ENCODE results near the gene TCEANC.
A peak's percentile ranks its signal among the peaks of the same experiment; 100 is the strongest.
"Not testable (repeated sequence)": the region's sequence is repeated elsewhere in the genome, so short reads cannot be mapped to it uniquely, and the experiment has no call there.

TCEANC gene

GRCh38 chrX:13659063-13659462, 6.1 kb downstream of the TCEANC start:
- peak; percentile 59 for DNase-seq

GRCh38 chrX:13661735-13662288, 8.9 kb downstream of the TCEANC start:
- DNase-seq: no peak

GRCh38 chrX:13662355-13662791, 9.4 kb downstream of the TCEANC start:
- no peak for DNase-seq

DNA sequence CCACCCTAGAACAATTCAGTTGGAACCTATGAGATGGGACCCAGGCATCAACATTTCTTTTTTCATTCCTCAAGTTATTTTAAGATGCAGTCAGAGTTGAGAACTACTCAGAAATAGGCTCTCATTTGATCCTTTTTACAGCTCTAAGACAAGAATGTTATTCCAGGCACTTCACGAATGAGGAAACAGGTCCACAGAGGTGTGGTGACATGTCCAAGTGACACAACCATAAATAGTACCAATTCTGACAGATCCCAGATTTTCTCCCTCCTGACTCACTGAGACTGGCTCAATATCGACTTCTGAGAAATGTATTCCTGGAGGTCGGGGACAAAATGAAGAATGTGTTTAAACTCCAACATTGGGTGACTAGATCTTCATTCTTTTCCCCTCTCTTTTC, 11.1 kb downstream of the TCEANC start:
- no peak for DNase-seq

DNA sequence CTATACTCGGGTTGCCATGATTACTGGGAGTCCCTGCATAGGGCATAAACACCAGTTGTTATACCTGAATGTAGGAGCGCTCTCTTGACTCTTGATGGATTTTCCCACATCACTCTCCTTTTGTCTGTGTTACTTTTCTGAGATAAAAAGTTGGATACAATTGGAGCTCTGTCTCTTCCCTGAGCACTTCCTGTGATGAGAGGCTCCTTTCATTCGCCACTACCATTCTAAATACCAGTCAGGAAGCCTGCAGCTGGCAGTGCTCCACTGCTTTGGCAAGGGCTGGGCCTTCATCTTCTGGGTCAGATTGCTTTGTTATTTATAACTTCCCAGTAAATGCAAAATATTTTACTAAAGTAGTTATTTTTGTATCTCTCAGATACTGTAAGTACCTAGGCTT, 13.9 kb downstream of the TCEANC start:
- peak; percentile 13 for DNase-seq

DNA sequence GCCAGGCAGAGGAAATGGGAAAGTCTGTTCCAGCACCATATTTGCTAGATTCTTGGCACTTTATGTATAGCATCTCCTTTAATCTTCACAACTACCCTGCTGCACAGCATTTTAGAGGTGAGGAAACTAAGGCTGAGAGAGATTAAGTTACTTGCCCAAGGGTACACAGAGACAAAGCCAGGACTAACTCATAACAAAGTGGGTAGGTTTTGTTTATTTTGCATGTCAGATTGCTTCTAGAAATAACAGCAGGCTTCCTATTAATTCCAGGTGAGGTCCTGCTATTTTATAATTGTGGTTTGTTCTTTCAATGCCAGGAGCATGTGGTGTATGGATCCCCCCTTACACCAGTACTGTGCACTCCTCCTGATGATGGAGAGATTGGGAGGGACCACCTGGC, 15.0 kb downstream of the TCEANC start:
- no peak for DNase-seq

DNA sequence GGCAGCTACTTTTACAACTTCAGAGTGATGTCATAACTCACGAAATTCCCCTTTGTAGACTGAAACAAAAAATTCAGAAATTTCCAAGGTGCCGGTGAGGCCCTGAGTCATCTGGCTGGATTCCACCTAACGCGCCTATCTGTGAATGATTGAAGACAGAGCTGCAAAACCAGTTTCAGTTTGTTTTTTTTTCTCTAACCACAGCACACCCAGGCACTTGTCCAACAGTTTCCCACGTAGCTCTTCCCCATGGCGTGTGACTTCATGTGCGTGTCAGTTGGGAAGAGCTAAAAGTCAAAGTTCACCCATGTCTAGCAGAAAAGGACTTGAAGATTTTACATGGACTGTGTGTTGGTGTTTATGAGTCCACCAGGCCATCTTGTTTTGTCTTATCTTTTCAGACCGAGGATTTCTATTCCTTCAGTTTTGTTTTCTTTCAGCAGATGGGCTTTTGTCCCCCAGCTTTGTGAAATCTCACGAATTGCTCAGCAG, 16.4 kb downstream of the TCEANC start:
- DNase-seq: peak; percentile 85

DNA sequence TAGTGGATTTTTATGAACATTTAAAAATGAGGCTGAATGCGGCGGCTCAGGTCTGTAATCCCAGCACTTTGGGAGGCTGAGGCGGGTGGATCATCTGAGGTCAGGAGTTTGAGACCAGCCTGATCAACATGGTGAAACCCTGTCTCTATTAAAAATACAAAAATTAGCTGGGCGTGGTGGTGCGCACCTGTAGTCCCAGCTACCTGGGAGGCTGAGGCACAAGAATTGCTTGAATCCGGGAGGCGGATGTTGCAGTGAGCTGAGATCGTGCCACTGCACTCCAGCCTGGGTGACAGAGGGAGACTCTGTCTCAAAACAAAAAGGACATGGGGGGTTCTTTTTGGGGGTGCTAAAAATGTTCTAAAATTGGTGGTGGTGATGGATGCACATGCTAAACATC, 16.8 kb downstream of the TCEANC start:
- not testable (repeated sequence) for DNase-seq

DNA sequence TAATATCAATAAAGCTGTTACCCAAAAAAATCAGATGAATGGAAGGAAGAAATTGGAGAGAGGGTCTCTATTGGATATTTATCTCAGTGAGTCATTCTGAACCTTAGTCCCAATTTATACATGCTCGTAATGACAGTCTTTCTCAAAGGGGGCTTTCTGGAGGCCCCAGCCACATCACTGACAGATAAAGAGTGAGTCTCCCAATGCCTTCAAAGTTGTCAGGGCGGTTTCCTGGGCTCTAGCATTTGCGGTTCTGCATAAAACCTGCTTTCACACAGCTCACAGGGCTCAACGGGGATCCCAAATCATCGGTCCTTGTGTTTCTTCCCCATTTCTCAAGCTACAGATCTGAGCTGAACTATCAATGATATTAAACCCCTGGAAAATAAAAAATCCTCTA, 17.3 kb downstream of the TCEANC start:
- no peak for DNase-seq

- DNase-seq: no peak
Measured at GRCh38 chrX:13673016-13673415, 20.1 kb downstream of the TCEANC start.

DNA sequence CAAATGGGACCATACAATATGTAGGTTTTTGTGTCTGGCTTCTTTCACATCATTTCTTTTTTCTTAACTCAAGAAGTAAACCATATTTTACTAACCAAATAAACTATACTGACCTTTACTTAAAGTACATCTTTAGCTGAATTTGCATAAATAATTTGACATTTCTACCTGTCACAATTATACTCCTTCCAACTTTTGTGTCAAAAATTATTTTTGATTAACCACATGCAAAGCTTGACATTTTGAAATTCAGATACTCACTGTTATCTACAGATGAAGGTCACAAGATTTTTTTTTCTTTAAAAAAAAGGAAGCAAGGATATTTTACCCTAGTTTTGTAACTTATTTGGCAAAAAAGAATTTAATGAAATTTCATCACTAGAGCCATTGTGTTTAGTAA, 23.9 kb downstream of the TCEANC start:
- no peak for DNase-seq

DNA sequence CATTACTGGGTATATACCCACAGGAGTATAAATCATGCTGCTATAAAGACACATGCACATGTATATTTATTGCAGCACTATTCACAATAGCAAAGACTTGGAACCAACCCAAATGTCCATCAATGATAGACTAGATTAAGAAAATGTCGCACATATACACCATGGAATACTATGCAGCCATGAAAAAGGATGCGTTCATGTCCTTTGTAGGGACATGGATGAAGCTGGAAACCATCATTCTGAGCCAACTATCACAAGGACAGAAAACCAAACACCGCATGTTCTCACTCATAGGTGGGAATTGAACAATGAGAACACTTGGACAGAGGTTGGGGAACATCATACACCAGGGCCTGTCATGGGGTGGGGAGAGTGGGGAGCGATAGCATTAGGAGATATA, 26.8 kb downstream of the TCEANC start:
- not testable (repeated sequence) for DNase-seq

- DNase-seq: no peak
Measured at GRCh38 chrX:13681595-13681994, 28.7 kb downstream of the TCEANC start.

DNA sequence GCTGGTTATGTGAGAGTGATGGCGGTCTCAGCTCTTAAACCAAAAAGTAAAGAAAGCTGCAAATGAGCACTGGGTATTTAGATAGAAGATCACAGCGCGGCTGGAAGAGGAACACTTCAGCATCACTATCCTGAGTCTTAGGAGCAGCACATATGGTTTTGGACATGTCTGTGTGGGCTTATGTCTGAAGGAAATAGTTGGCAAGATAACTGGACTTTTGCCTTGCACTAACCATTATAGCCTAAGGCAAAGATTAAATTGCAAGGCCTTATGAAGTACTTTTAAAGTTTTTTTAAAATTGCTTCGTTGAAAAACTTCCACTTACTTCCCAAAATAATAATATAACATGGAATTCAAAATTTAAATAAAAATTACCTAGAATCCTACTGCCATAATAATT, 31.4 kb downstream of the TCEANC start:
- DNase-seq: no peak

DNA sequence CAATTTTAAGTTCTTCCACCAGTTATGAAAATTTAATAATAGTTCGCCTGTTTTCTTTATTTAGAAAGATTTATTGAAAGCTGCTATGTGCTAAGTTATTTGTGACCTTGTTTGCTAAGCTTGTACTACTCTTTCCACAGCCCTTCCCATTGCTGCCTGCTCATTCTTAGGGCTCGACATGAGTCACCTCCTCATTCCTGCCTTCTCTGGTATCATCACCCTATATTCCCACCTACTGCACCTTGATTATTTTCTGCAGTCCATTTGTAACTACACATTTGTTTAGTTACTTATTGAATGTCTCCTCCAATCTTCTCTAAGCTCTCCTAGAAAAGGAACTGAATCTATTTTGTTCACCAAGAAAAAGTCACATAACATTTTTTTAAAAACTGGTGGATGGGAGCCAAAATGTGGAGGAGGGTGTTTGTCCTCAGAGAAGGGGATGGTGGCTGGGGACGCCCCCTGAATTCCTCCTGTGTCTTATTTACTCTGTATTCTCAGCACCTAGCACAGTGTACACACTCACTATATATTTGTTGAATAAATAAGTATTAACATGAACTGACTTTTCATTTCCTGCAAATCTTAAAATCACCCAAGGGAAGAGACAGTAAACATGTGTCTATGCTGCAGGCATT, 32.3 kb downstream of the TCEANC start:
- peak; percentile 55 for DNase-seq

DNA sequence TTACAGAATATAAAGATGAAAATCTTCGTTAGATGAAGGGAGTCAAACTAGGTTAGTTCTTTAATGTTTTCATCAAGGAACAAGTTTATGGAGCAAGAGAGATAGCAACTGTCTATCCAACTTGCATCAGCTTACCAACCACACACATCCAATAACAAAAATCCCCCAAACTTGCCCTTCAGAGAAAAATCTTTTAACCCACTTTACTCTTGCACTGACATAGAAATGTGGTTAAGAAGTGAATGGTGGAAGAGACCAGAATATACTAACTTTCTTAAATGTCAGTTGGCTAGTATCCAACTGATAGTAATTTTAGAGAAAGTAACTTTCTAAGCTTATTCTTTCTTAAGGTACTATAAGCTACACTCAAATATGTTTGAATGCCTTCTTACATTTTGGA, 34.3 kb downstream of the TCEANC start:
- DNase-seq: no peak

DNA sequence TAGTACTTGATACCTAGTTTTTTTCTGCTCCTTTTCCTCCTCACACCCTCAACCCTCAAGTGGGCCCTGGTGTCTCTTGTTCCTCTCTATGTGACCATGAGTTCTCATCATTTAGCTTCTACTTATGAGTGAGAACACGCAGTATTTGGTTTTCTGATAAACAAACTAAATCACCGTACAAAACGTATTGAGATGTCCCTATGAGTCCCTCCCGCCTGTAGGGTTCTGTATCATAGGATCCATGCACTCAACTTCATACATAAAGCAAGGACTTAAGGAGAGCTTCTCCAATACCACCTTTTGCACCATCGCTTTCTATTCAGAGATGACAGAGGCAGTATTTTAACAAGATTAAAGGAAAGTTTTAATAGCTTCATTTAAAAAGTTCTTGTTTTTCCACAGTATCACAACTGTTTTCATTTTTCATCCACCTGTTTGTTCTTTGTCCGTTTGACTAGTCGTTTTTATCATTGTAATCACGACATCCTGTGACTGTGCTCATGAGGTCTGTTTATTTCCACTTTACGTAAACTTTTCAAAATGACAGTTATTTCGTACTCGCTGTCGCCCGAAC, 35.5 kb downstream of the TCEANC start:
- DNase-seq: no peak

DNA sequence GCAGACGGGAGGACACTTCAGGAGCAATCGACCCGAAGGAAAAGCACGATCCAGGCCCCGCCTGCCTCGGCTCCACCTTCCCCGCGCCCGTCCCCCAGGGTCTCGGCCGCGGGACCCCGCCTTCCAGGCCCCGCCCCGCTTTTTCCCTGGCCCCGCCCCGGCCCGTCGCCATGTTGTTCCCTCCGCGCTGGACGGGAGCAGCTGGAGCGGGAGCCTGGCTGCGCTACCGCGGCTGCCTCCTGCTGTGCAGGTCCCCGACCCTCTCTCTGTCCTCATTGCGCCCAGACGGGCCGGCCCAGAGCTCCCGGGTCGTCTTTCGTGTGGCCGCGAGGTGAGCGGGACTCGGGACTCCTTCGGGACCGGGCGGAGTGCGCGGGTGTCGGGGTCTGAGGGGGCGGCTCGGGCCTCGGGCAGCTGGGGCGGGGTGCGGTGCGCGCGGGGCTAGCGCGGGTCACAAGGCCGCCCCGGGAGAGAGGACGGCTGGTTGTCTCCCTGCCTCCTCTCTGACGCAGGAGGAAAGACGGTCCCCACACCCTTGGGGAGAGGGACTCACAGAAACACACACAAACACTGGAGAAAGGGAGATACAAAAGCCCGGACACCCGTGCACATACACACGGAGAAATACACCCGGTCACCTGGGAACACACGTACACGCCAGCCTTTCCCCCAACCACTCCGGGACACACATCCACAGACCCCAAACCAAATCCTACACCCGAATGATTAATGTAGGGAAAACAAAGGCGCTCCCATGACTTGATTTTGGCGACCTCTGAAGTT, 36.2 kb downstream of the TCEANC start, which contains the start of gene RAB9A:
RAB9A (plus strand) TSS at position 171 of the 783 bp plus-strand sequence. CDS start 19,619 bp downstream, outside the sequence.
- DNase-seq: peak; percentile 41

GRCh38 chrX:13689741-13690211, 36.8 kb downstream of the TCEANC start:
- no peak for DNase-seq

GRCh38 chrX:13690836-13691235, 37.9 kb downstream of the TCEANC start:
- DNase-seq: no peak

GRCh38 chrX:13691841-13692371, 39.0 kb downstream of the TCEANC start:
- DNase-seq: peak; percentile 27

GRCh38 chrX:13692771-13693231, 39.9 kb downstream of the TCEANC start:
- DNase-seq: peak; percentile 86
